GM12891 (cell line): Measurements from ENCODE around the gene MYBPHL.

Experiments used
- POLR2A ChIP-seq: IDR thresholded peaks from 2 replicates; pipeline ENCODE4 v1.6.1; 2011; ENCODE audit warnings: low read depth, low read length, control low read depth
- POLR2AphosphoS5 ChIP-seq: IDR thresholded peaks from 2 replicates; pipeline ENCODE4 v1.6.1; 2011; ENCODE audit warnings: low read depth, low read length, control low read depth

GRCh38 chr1:109261006-109261405 is 45.8 kb downstream of the MYBPHL start:
- no peak for TF ChIP-seq POLR2AphosphoS5
- TF ChIP-seq POLR2A = no peak
